ENCODE data around the gene CD320. TPM values are rescaled to one million over a fixed set of nuclear protein-coding genes. Genes with fewer than 3 reads are reported as not detected.
A peak's percentile ranks its signal among the peaks of the same experiment; 100 is the strongest.
"Not testable (repeated sequence)": the region's sequence is repeated elsewhere in the genome, so short reads cannot be mapped to it uniquely, and the experiment has no call there.

CD320 gene
- total RNA-seq, 2 experiments from 2014 or later: 71.5 to 77.7 TPM

- peaks cover 25% of the 10 kb centered on the region for H3K4me1 Mint-ChIP-seq
- peak; percentile 94 for DNase-seq
- H3K36me3 Mint-ChIP-seq: peaks cover 43% of the 10 kb centered on the region
- H3K27me3 Mint-ChIP-seq: no peaks in the 10 kb centered on the region
- H3K9me3 Mint-ChIP-seq: no peaks in the 10 kb centered on the region
- H3K4me3 Mint-ChIP-seq: peak within 1 kb of the TSS; percentile 97
- H3K27ac Mint-ChIP-seq: peak within 1 kb of the TSS; percentile 95
Measured at GRCh38 chr19:8321067-8321985, 13.2 kb upstream of the CD320 start, which contains the start of the genes NDUFA7 and RPS28. Gene NDUFA7 (minus strand): TSS chr19:8321375. CDS start chr19:8321358, 17 bp downstream. Gene RPS28 (plus strand): TSS chr19:8321496. CDS start chr19:8321531, 35 bp downstream.

GRCh38 chr19:8320564-8321066, 12.5 kb upstream of the CD320 start:
- Mint-ChIP-seq H3K27me3 (no peaks in the 10 kb centered on the region), H3K36me3 (peaks cover 47% of the 10 kb centered on the region), H3K9me3 (no peaks in the 10 kb centered on the region), H3K4me1 (peaks cover 25% of the 10 kb centered on the region), H3K4me3 (peak overlapping the region; percentile 97), H3K27ac (peak overlapping the region; percentile 95)
- peak; percentile 26 for DNase-seq

GRCh38 chr19:8319807-8320520, 11.8 kb upstream of the CD320 start:
- Mint-ChIP-seq H3K36me3 (peaks cover 50% of the 10 kb centered on the region), H3K27me3 (no peaks in the 10 kb centered on the region), H3K4me3 (peak overlapping the region; percentile 97), H3K4me1 (peaks cover 23% of the 10 kb centered on the region), H3K27ac (peak overlapping the region; percentile 95), H3K9me3 (no peaks in the 10 kb centered on the region)
- DNase-seq: no peak

GRCh38 chr19:8318835-8319234, 10.7 kb upstream of the CD320 start:
- H3K36me3 Mint-ChIP-seq: peaks cover 53% of the 10 kb centered on the region
- H3K4me3 Mint-ChIP-seq: peak overlapping the region; percentile 10
- H3K27ac Mint-ChIP-seq: peak overlapping the region; percentile 45
- peaks cover 20% of the 10 kb centered on the region for H3K4me1 Mint-ChIP-seq
- H3K27me3 Mint-ChIP-seq, DNase-seq, H3K9me3 Mint-ChIP-seq: not testable (repeated sequence)

- H3K9me3 Mint-ChIP-seq: no peaks in the 10 kb centered on the region
- H3K4me3 Mint-ChIP-seq: no peak overlapping the region
- no peaks in the 10 kb centered on the region for H3K27me3 Mint-ChIP-seq
- peak overlapping the region; percentile 29 for H3K27ac Mint-ChIP-seq
- H3K36me3 Mint-ChIP-seq: peaks cover 31% of the 10 kb centered on the region
- DNase-seq: no peak
- H3K4me1 Mint-ChIP-seq: peaks cover 11% of the 10 kb centered on the region
Measured at GRCh38 chr19:8316351-8317125, 8.4 kb upstream of the CD320 start.

GRCh38 chr19:8314981-8315640, 7.0 kb upstream of the CD320 start:
- H3K9me3 Mint-ChIP-seq, H3K27me3 Mint-ChIP-seq, DNase-seq, H3K4me3 Mint-ChIP-seq: not testable (repeated sequence)
- Mint-ChIP-seq H3K27ac (peak overlapping the region; percentile 60), H3K36me3 (peaks cover 26% of the 10 kb centered on the region), H3K4me1 (peaks cover 10% of the 10 kb centered on the region)

GRCh38 chr19:8311461-8312260, 3.5 kb upstream of the CD320 start:
- H3K27ac Mint-ChIP-seq: no peak overlapping the region
- no peak for DNase-seq
- peaks cover 35% of the 10 kb centered on the region for H3K36me3 Mint-ChIP-seq
- no peak overlapping the region for H3K4me3 Mint-ChIP-seq
- no peaks in the 10 kb centered on the region for H3K9me3 Mint-ChIP-seq
- no peaks in the 10 kb centered on the region for H3K27me3 Mint-ChIP-seq
- H3K4me1 Mint-ChIP-seq: peaks cover 23% of the 10 kb centered on the region

GRCh38 chr19:8310342-8311055, 2.3 kb upstream of the CD320 start:
- Mint-ChIP-seq H3K27ac (no peak overlapping the region), H3K27me3 (no peaks in the 10 kb centered on the region), H3K4me1 (peaks cover 30% of the 10 kb centered on the region), H3K4me3 (no peak overlapping the region), H3K9me3 (no peaks in the 10 kb centered on the region), H3K36me3 (peaks cover 33% of the 10 kb centered on the region)
- no peak for DNase-seq

GRCh38 chr19:8308891-8309291, 733 bp upstream of the CD320 start:
- peak overlapping the region; percentile 97 for H3K27ac Mint-ChIP-seq
- no peaks in the 10 kb centered on the region for H3K27me3 Mint-ChIP-seq
- DNase-seq: no peak
- peaks cover 34% of the 10 kb centered on the region for H3K4me1 Mint-ChIP-seq
- peaks cover 32% of the 10 kb centered on the region for H3K36me3 Mint-ChIP-seq
- H3K9me3 Mint-ChIP-seq: no peaks in the 10 kb centered on the region
- peak overlapping the region; percentile 94 for H3K4me3 Mint-ChIP-seq

- no peak for DNase-seq
- peak overlapping the region; percentile 97 for H3K27ac Mint-ChIP-seq
- H3K9me3 Mint-ChIP-seq: no peaks in the 10 kb centered on the region
- H3K4me3 Mint-ChIP-seq: peak overlapping the region; percentile 94
- peaks cover 34% of the 10 kb centered on the region for H3K4me1 Mint-ChIP-seq
- H3K36me3 Mint-ChIP-seq: peaks cover 32% of the 10 kb centered on the region
- H3K27me3 Mint-ChIP-seq: no peaks in the 10 kb centered on the region
Measured at GRCh38 chr19:8307400-8307964, 676 bp downstream of the CD320 start.

- H3K4me1 Mint-ChIP-seq: peaks cover 34% of the 10 kb centered on the region
- H3K36me3 Mint-ChIP-seq: peaks cover 32% of the 10 kb centered on the region
- DNase-seq: no peak
- no peaks in the 10 kb centered on the region for H3K9me3 Mint-ChIP-seq
- no peaks in the 10 kb centered on the region for H3K27me3 Mint-ChIP-seq
- H3K27ac Mint-ChIP-seq: peak overlapping the region; percentile 97
- peak overlapping the region; percentile 94 for H3K4me3 Mint-ChIP-seq
Measured at GRCh38 chr19:8306235-8307054, 1.7 kb downstream of the CD320 start.

- no peaks in the 10 kb centered on the region for H3K9me3 Mint-ChIP-seq
- peaks cover 28% of the 10 kb centered on the region for H3K36me3 Mint-ChIP-seq
- H3K27me3 Mint-ChIP-seq: no peaks in the 10 kb centered on the region
- DNase-seq: no peak
- H3K4me3 Mint-ChIP-seq: peak overlapping the region; percentile 94
- H3K27ac Mint-ChIP-seq: peak overlapping the region; percentile 42
- peaks cover 34% of the 10 kb centered on the region for H3K4me1 Mint-ChIP-seq
Measured at GRCh38 chr19:8305798-8306197, 2.4 kb downstream of the CD320 start.

Data from activated naive CD8-positive, alpha-beta T cell treated with anti-CD3 and anti-CD28 coated beads for 36 hours (primary cell).